PC-9 (cell line): Measurements from ENCODE around the gene AGAP1. TPM values are rescaled to one million over a fixed set of nuclear protein-coding genes. Genes with fewer than 3 reads are reported as not detected.
A peak's percentile ranks its signal among the peaks of the same experiment; 100 is the strongest.

Experiments
- BruUV-seq: library from RNA; stranded (reverse); fragments of 400-500 nt; replicated peaks from 2 replicates; lab custom pipeline; 2021; lab: Mats Ljungman, UMichigan
- CTCF ChIA-PET: fragments of 300-600 bp; sonication (Branson Sonifier 250); formaldehyde crosslinking; loops from one replicate; lab custom pipeline; 2022; ENCODE audit warnings: antibody characterized with exemption; lab: Charles Lee
- POLR2A ChIA-PET: fragments of 300-600 bp; sonication (Branson Sonifier 250); formaldehyde crosslinking; loops from one replicate; lab custom pipeline; 2022; ENCODE audit warnings: antibody characterized with exemption; ENCODE audit not compliant: unreplicated experiment; lab: Charles Lee
- DNase-seq, 2 experiments: peaks; one replicate each; pipeline versions ENCODE4 v3.0.0 to v3.0.0-alpha.2; 2015 to 2022; ENCODE audit warnings: mixed read lengths in 1 of 2
- H2AFZ ChIP-seq: fragments of 200-600 bp; sonication (generic); 2 replicates; pipeline ENCODE4 v1.8.1; 2017; ENCODE audit warnings: antibody characterized with exemption
- H3F3A ChIP-seq: fragments of 200-600 bp; sonication (generic); 2 replicates; pipeline ENCODE4 v1.8.1; 2017; ENCODE audit warnings: antibody characterized with exemption, mild to moderate bottlenecking, low read depth; ENCODE audit not compliant: insufficient read depth
- H3K27ac ChIP-seq: fragments of 200-600 bp; sonication (generic); 2 replicates; pipeline ENCODE4 v1.6.1; 2016; ENCODE audit warnings: mixed run types
- H3K27me3 ChIP-seq: fragments of 200-600 bp; sonication (generic); 2 replicates; pipeline ENCODE4 v1.6.1; 2016; ENCODE audit warnings: low read depth, mixed run types; ENCODE audit not compliant: insufficient read depth
- H3K36me3 ChIP-seq: fragments of 200-600 bp; sonication (generic); 2 replicates; pipeline ENCODE4 v1.6.1; 2016; ENCODE audit warnings: low read depth, mixed run types
- H3K4me1 ChIP-seq: fragments of 200-600 bp; sonication (generic); replicated peaks from 2 replicates; pipeline ENCODE4 v1.6.1; 2016; ENCODE audit warnings: mixed run types; ENCODE audit not compliant: insufficient read depth
- H3K4me2 ChIP-seq: fragments of 200-600 bp; sonication (generic); 2 replicates; pipeline ENCODE4 v1.6.1; 2017; ENCODE audit warnings: mixed run types
- H3K4me3 ChIP-seq: fragments of 200-600 bp; sonication (generic); 2 replicates; pipeline ENCODE4 v1.6.1; 2016; ENCODE audit warnings: mixed run types
- H3K79me2 ChIP-seq: fragments of 200-600 bp; sonication (generic); 2 replicates; pipeline ENCODE4 v1.6.1; 2017; ENCODE audit warnings: low read depth, mixed run types
- H3K9me2 ChIP-seq: fragments of 200-600 bp; sonication (generic); 2 replicates; pipeline ENCODE4 v1.8.1; 2017; ENCODE audit warnings: mild to moderate bottlenecking; ENCODE audit not compliant: insufficient read depth
- H3K9me3 ChIP-seq: fragments of 200-600 bp; sonication (generic); 2 replicates; pipeline ENCODE4 v1.8.1; 2016; ENCODE audit warnings: low read depth; ENCODE audit not compliant: insufficient read depth
- H4K20me1 ChIP-seq: fragments of 200-600 bp; sonication (generic); 2 replicates; pipeline ENCODE4 v1.8.1; 2017; ENCODE audit not compliant: insufficient read depth
- CTCF ChIP-seq: fragments of 200-600 bp; sonication (generic); conservative IDR thresholded peaks from 2 replicates; pipeline ENCODE4 v1.6.1; 2017; ENCODE audit warnings: mixed run types, antibody characterized with exemption, mild to moderate bottlenecking, moderate library complexity
- EZH2 ChIP-seq: fragments of 200-600 bp; sonication (generic); IDR thresholded peaks from 2 replicates; pipeline ENCODE4 v1.8.0; 2017; ENCODE audit warnings: antibody characterized with exemption, low read depth
- intact Hi-C: fragments of 100-400 bp; cut with micrococcal nuclease; formaldehyde crosslinking; loops from one replicate; pipeline ENCODE4 v1.10.0; 2022; ENCODE audit not compliant: unreplicated experiment
- total RNA-seq: library from RNA; stranded (reverse); gene quantifications from 2 replicates; pipeline ENCODE4 v1.2.3, GENCODE V29; 2021

AGAP1 gene
- total RNA-seq, 1 experiment from 2014 or later, result 91.4 TPM

GRCh38 chr2:235614176-235614860 is 120.5 kb downstream of the AGAP1 start:
- H3K4me2 ChIP-seq, result no peak overlapping the region
- no peak for DNase-seq
- no TSS peak for BruUV-seq
- peaks cover 85% of the 10 kb centered on the region for H4K20me1 ChIP-seq
- ChIA-PET POLR2A (no interaction called here), CTCF (no interaction called here)
- H2AFZ ChIP-seq, result no peak overlapping the region
- no peaks in the 10 kb centered on the region for H3K27me3 ChIP-seq
- intact Hi-C loops, result no loop called here
- H3K36me3 ChIP-seq, result no peaks in the 10 kb centered on the region
- TF ChIP-seq CTCF, result no peak
- TF ChIP-seq EZH2, result no peak
- H3K27ac ChIP-seq, result no peak overlapping the region
- no peaks in the 10 kb centered on the region for H3F3A ChIP-seq
- no peak overlapping the region for H3K4me3 ChIP-seq
- peaks cover 14% of the 10 kb centered on the region for H3K4me1 ChIP-seq
- H3K79me2 ChIP-seq, result peaks cover 100% of the 10 kb centered on the region
- H3K9me3 ChIP-seq, result no peaks in the 10 kb centered on the region
- H3K9me2 ChIP-seq, result no peaks in the 10 kb centered on the region

GRCh38 chr2:235614900-235615712 is 121.3 kb downstream of the AGAP1 start:
- ChIA-PET POLR2A (no interaction called here), CTCF (no interaction called here)
- no TSS peak for BruUV-seq
- H3K27ac ChIP-seq, result no peak overlapping the region; the same call in 1 of the 2 replicates
- no peak overlapping the region for H3K4me2 ChIP-seq
- no peaks in the 10 kb centered on the region for H3K9me3 ChIP-seq
- intact Hi-C loops, result no loop called here
- H3K79me2 ChIP-seq, result peaks cover 98% of the 10 kb centered on the region
- peak in 1 of 2 experiments; percentile 46 for DNase-seq
- no peaks in the 10 kb centered on the region for H3K27me3 ChIP-seq
- H3K9me2 ChIP-seq, result no peaks in the 10 kb centered on the region
- no peaks in the 10 kb centered on the region for H3K36me3 ChIP-seq
- H3K4me1 ChIP-seq, result peaks cover 14% of the 10 kb centered on the region
- no peak overlapping the region for H2AFZ ChIP-seq
- no peaks in the 10 kb centered on the region for H3F3A ChIP-seq
- peaks cover 85% of the 10 kb centered on the region for H4K20me1 ChIP-seq
- H3K4me3 ChIP-seq, result no peak overlapping the region
- TF ChIP-seq CTCF, result no peak
- TF ChIP-seq EZH2, result no peak

DNA sequence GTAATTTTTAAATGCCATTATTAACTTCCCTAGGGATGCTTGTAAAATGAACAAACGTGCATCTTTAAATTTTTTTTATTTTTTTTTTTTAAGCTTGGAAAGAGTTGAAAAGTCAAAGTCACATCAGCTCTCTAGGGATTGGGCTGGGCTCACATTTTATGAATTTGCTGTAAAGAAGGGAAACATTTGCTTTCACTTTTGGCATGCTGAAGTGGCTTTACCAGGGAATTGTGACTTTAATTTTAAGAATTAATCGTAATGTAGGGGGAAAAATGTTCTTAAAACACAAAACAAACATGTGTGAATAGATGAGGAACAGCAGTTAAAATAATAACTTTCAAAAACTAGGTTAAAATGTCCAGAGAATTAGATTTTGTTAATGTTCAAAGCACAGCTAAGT is 123.0 kb downstream of the AGAP1 start:
- TF ChIP-seq CTCF (no peak), EZH2 (no peak)

More for the DNA sequence above, 123.0 kb downstream of the AGAP1 start:
- BruUV-seq, result no TSS peak
- no peak for DNase-seq
- Histone ChIP-seq H3K4me3 (no peak overlapping the region), H2AFZ (no peak overlapping the region), H3K27ac (no peak overlapping the region), H3K4me2 (no peak overlapping the region), H3K79me2 (peaks cover 95% of the 10 kb centered on the region), H3F3A (no peaks in the 10 kb centered on the region), H3K27me3 (no peaks in the 10 kb centered on the region), H4K20me1 (peaks cover 75% of the 10 kb centered on the region), H3K9me3 (no peaks in the 10 kb centered on the region), H3K36me3 (no peaks in the 10 kb centered on the region), H3K9me2 (no peaks in the 10 kb centered on the region), H3K4me1 (peaks cover 14% of the 10 kb centered on the region)
- intact Hi-C loops, result no loop called here
- POLR2A ChIA-PET, result no interaction called here
- CTCF ChIA-PET, result no interaction called here
